Upper lobe of left lung (tissue), 4 donors: Measurements from ENCODE around the gene NAV2.

Experiments
- CTCF ChIP-seq, 6 experiments: fragments of 450-650 bp in 4 of 6; fragments of 200-600 bp in 2 of 6; sonication (generic) in 2 of 6; IDR thresholded peaks; one replicate each; pipeline ENCODE4 v1.5.1; 2016 to 2019; ENCODE audit warnings: antibody characterized with exemption in 6 of 6
- EP300 ChIP-seq, 4 donors: sonication (generic); formaldehyde crosslinking; IDR thresholded peaks; one replicate each; pipeline ENCODE4 v1.5.1; 2017; ENCODE audit warnings: antibody characterized with exemption in 4 of 4, control low read depth in 2 of 4
- POLR2A ChIP-seq, 4 donors: fragments of 450-650 bp; IDR thresholded peaks; one replicate each; pipeline ENCODE4 v1.5.1; 2016 to 2017; ENCODE audit warnings: antibody characterized with exemption in 4 of 4, mild to moderate bottlenecking in 2 of 4
- POLR2AphosphoS5 ChIP-seq, 2 donors: sonication (generic); formaldehyde crosslinking; IDR thresholded peaks; one replicate each; pipeline ENCODE4 v1.5.1; 2017; ENCODE audit warnings: antibody characterized with exemption in 2 of 2

GRCh38 chr11:20119315-20119714, 406.7 kb downstream of the NAV2 start:
- no peak for TF ChIP-seq POLR2A (IDR thresholded peaks at IDR 0.05)
- no peak for TF ChIP-seq EP300 (IDR thresholded peaks at IDR 0.05)
- no peak for TF ChIP-seq CTCF (IDR thresholded peaks at IDR 0.05)
- TF ChIP-seq POLR2AphosphoS5 (IDR thresholded peaks at IDR 0.05): no peak
